GM21576 (cell line): ENCODE results near the gene MARCHF6.
"Not testable (repeated sequence)": the region's sequence is repeated elsewhere in the genome, so short reads cannot be mapped to it uniquely, and the experiment has no call there.

ENCODE experiments used
- ATAC-seq: cut with Tn5 transposase; IDR thresholded peaks from one replicate; pipeline ENCODE4 v1.9.1; 2021; ENCODE audit warnings: mild to moderate bottlenecking, moderate library complexity; ENCODE audit not compliant: unreplicated experiment

The MARCHF6 gene

GRCh38 chr5:10374046-10375022 is 20.8 kb downstream of the MARCHF6 start:
- no peak for ATAC-seq

- ATAC-seq = not testable (repeated sequence)
Measured at GRCh38 chr5:10375146-10375545, 21.7 kb downstream of the MARCHF6 start.

- ATAC-seq = no peak
Measured at GRCh38 chr5:10376544-10376943, 23.0 kb downstream of the MARCHF6 start.

- no peak for ATAC-seq
Measured at GRCh38 chr5:10377081-10377480, 23.6 kb downstream of the MARCHF6 start.

- no peak for ATAC-seq
Measured at GRCh38 chr5:10381803-10382202, 28.3 kb downstream of the MARCHF6 start.

- ATAC-seq = no peak
Measured at GRCh38 chr5:10384483-10384882, 31.0 kb downstream of the MARCHF6 start.

GRCh38 chr5:10387690-10388089 is 34.2 kb downstream of the MARCHF6 start:
- ATAC-seq = no peak

- ATAC-seq = no peak
Measured at GRCh38 chr5:10391130-10391529, 37.6 kb downstream of the MARCHF6 start.

GRCh38 chr5:10392567-10393328 is 39.3 kb downstream of the MARCHF6 start:
- not testable (repeated sequence) for ATAC-seq

GRCh38 chr5:10393491-10393890 is 40.0 kb downstream of the MARCHF6 start:
- no peak for ATAC-seq

- no peak for ATAC-seq
Measured at GRCh38 chr5:10396552-10396951, 43.1 kb downstream of the MARCHF6 start.

GRCh38 chr5:10399839-10400238 is 46.3 kb downstream of the MARCHF6 start:
- ATAC-seq = no peak

GRCh38 chr5:10400411-10400810 is 46.9 kb downstream of the MARCHF6 start:
- no peak for ATAC-seq

- no peak for ATAC-seq
Measured at GRCh38 chr5:10400831-10401230, 47.3 kb downstream of the MARCHF6 start.

GRCh38 chr5:10401498-10401897 is 48.0 kb downstream of the MARCHF6 start:
- no peak for ATAC-seq
